Neural progenitor cell (in vitro differentiated cells): ENCODE results near the gene ZC3H18.
"Not testable (repeated sequence)": the region's sequence is repeated elsewhere in the genome, so short reads cannot be mapped to it uniquely, and the experiment has no call there.

Experiments used
- CTCF ChIP-seq: fragments of 200-600 bp; sonication (generic); IDR thresholded peaks from 2 replicates; pipeline ENCODE4 v1.5.1; 2017; ENCODE audit warnings: antibody characterized with exemption, mild to moderate bottlenecking
- EZH2 ChIP-seq: fragments of 200-600 bp; sonication (generic); IDR thresholded peaks from 2 replicates; pipeline ENCODE4 v1.6.1; 2017; ENCODE audit warnings: antibody characterized with exemption, mild to moderate bottlenecking, moderate library complexity
- EZH2phosphoT487 ChIP-seq: fragments of 200-600 bp; sonication (generic); IDR thresholded peaks from 2 replicates; pipeline ENCODE4 v1.6.1; 2017; ENCODE audit warnings: antibody characterized with exemption

GRCh38 chr16:88669493-88669892 is 99.3 kb downstream of the ZC3H18 start:
- TF ChIP-seq EZH2, CTCF, EZH2phosphoT487: not testable (repeated sequence)
